Heart left ventricle (tissue), 13 donors: ENCODE measurements around the gene SNAPC5.

Experiments used
- CTCF ChIP-seq, 12 donors: fragments of 200-600 bp; sonication (generic) in 4 of 12; IDR thresholded peaks; one replicate each; pipeline versions ENCODE4 v1.5.0 to v1.8.0; 2018 to 2022; ENCODE audit warnings: antibody characterized with exemption in 12 of 12, mild to moderate bottlenecking in 5 of 12
- POLR2A ChIP-seq, 2 donors: fragments of 450-650 bp; IDR thresholded peaks; one replicate each; pipeline ENCODE4 v1.6.1; 2017; ENCODE audit warnings: antibody characterized with exemption in 2 of 2, mild to moderate bottlenecking in 2 of 2, moderate library complexity in 2 of 2
- donor health status: ischemic (EF 13 %, LVEDD 7.1; RV severe dilation, severe dysfunction).
- donor health status: DM: no; HTN: yes; CAD: no.
- donor health status: DM: no; HTN: no; CAD: no.
- donor health status: ischemic (EF 25% LVEDD 6.9; RV normal size, moderate dysfunction).
- donor health status: ischemic (EF 25% LVEDD 5.7; RV mildly dilated, moderate dysfunction).
- donor health status: ischemic (EF 35%, LVEDD 5.7; RV mildly dilated, moderate dysfunction).
- donor health status: nonischemic (EF 11% LVEDD 7.7; RV severe dilation, severe dysfunction).
- donor health status: DM: yes; HTN: yes; CAD: no.
- donor health status: PGD.
- donor health status: ischemic (EF 29% LVEDD 5.4; RV normal size, mild dysfunction).
- donor health status: nonischemic (EF 23%, LVEDD 6.1; RV moderate dilation, normal function).

DNA sequence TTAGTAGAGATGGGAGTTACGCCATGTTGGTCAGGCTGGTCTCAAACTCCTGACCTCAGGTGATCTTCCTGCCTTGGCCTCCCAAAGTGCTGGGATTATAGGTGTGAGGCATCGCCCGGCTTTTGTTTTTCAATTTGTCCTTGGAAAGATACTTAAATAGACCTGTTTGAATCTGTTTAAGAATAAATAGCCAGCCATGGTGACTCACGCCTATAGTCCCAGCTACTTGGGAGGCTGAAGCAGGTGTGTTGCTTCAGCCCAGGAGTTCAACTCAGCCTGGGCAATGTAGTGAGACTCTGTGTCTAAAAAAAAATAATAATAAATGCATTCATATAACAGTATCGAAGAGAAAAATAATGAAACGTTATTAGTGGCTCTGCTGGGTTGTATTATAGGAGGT lies 17.3 kb downstream of the SNAPC5 start:
- TF ChIP-seq CTCF (IDR thresholded peaks at IDR 0.05), result no peak
- no peak for TF ChIP-seq POLR2A (IDR thresholded peaks at IDR 0.05)
